Activated CD8-positive, alpha-beta memory T cell treated with anti-CD3 and anti-CD28 coated beads for 36 hours (primary cell): Measurements from ENCODE around the gene TNNC1. TPM values are rescaled to one million over a fixed set of nuclear protein-coding genes. Genes with fewer than 3 reads are reported as not detected.

Experiments used
- CTCF ChIA-PET: fragments of 350-600 bp; sonication (Branson Sonifier 250); formaldehyde crosslinking; loops from one replicate; lab custom pipeline; 2021; ENCODE audit warnings: antibody characterized with exemption; lab: Charles Lee
- POLR2A ChIA-PET: fragments of 350-600 bp; sonication (Branson Sonifier 250); formaldehyde crosslinking; loops from one replicate; lab custom pipeline; 2021; ENCODE audit warnings: antibody characterized with exemption; lab: Charles Lee
- total RNA-seq, 2 experiments: library from RNA; stranded (reverse); gene quantifications; one replicate each; pipeline ENCODE4 v1.2.3, GENCODE V29; 2021

TNNC1 gene
- total RNA-seq, 2 experiments from 2014 or later = 1.3 to 2.1 TPM

DNA sequence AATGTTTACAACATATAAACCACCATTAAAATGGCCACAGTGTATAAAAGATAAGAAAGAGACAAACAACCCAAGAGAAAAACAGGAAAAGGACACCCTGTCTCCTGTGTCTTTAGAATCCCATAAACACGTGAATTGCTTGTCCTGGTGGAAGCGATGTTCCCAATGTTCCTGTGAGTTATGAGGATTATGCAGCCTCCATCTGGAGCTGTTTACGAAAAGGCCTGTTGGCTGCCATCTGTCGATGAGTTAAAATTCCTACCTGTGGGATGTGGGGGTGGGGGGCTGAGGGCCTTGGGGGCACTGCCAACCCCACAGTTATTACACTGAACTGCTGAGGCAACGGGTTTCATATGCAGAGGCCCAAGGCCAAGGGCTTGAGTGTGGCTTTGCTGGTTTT is 15.2 kb upstream of the TNNC1 start:
- ChIA-PET POLR2A (no interaction called here), CTCF (interaction anchor here (1.5 kb wide), 1 partner anchor 14 kb away, joined by 3 read pairs; no protein-coding TSS in a partner anchor)

DNA sequence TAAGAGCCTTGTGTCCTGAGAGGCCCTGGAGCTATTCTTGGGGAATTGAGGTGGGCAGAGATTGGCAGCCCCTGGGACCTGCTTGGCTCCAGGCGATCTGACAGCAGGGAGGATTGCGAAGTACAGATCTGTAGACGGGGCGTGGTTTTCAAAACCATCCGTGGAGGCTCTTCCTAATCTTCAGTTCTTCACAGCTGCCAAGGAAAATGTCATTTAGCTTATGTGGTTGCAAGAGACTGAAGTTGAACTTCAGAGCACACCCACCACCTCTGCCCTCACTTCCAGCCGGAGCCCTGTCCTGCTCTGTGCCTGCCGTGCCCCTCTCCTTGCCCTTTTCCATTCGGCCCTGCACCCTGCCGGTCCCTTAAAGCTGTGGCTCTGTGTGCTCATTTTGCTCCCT is 14.5 kb upstream of the TNNC1 start:
- ChIA-PET POLR2A (no interaction called here), CTCF (interaction anchor here (1.5 kb wide), 1 partner anchor 14 kb away, joined by 3 read pairs; no protein-coding TSS in a partner anchor)

DNA sequence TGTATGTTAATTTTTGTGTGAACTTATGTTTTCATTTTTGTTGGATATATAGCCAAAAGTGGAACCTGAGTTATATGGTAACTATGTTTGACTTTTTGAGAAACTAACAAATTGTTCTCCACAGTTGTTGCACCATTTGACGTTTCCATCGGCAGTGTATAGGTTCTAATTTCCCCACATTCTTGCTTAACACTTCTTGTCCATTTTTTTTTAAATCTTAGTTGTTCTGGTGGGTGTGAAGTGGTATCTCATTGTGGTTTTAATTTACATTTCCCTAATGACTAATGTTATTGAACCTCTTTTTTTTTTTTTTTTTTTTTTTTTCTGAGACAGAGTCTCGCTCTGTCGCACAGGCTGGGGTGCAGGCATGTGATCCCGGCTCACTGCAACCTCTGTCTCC is 9.6 kb upstream of the TNNC1 start:
- ChIA-PET POLR2A (no interaction called here), CTCF (interaction anchor here (0.8 kb wide), 1 partner anchor 395 kb away, joined by 4 read pairs; no protein-coding TSS in a partner anchor)

DNA sequence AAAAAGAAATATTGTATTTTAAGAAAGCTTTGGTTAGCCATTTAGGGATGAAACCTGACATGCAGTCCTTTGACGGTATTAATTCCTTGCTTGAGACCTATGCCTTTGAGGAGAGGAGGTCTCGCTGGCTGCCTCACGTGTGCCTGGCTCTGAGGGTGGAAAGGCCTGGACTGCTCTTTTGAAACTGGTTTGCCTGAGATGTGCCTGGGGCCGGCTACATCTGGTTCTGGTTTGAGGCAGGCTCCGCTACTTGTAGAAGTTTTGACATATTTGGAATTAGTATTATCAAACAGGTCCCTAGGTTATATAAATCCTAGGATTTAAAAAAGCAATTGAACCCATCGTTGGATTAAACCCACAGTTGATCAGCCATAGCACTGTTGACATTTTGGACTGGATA is 8.0 kb upstream of the TNNC1 start:
- CTCF ChIA-PET = no interaction called here
- POLR2A ChIA-PET = no interaction called here

DNA sequence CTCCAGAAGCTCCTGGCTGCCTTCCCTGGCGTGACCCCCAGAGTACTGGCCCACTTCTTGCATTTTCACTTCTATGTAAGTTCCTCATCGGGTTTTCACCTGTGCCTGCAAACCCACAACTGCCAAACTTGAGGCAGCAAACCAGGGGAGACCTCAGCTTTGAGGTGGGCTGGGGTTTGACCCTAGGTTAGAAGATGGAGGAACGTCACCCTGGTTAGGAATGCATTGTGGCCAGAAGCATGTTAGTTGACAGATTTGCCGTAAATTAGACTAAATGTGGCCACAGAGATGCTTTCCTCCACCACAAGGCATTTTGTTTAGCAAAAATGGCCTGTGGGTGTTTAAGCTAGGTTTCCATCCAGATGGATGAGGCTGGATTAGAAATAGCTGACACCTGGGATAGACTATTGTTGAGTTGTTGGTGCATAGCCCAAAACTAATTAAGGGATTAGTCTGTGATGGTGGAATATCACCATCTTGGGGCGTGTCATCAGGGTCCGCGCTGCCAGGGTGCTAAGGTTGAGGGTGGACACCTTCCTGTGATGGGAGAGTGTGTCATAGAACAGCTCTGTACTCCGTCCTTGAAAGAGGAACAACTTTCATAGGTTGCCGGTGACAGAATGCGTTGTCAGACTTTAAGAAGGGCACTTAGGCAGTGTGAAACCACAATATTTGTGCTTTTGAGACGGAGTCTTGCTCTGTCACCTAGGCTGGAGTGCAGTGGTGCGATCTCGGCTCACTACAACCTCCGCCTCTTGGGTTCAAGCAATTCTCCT is 5.1 kb upstream of the TNNC1 start:
- ChIA-PET POLR2A (no interaction called here), CTCF (interaction anchor here (1.2 to 3.8 kb wide), 4 partner anchors 12 to 77 kb away, joined by 3 to 24 read pairs (median 6); partner anchors contain the start of genes SEMA3G and UQCC5)

DNA sequence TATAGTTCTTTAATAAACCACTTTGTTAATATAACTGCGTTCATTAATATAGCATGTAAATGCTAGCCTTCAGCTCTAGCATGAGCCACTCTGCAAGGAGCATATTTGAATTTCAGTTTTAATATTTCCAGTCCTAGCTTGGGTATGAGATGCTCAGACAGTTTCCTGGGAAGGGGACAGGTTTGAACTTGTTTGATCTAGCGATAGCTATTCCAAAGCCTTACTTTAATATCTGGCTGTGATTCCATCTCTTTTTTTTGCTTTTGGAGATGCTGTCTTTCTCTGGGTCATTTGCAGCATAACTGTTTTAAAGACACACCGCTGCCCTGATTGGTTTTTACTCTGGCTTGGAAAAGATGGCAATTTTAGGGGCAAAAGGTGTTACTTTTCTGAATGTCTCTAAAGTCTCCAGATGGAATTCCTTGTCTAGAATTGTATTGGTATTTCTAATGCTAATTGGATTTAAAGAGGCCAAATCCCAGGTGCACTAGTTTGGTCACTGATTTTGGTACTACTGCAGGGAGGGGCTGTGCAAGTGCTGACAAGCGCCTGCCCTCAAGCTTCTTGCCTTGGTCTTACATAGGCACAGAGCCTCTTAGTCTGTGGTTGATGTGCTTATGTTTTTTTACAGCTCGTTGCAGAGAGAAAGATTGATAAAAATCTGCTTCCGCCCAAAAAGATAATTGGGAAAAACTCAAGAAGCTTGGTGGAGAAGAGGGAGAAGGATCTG is 4.4 kb upstream of the TNNC1 start:
- ChIA-PET POLR2A (no interaction called here), CTCF (interaction anchor here (1.0 to 3.8 kb wide), 5 partner anchors 11 to 227 kb away, joined by 3 to 24 read pairs (median 4); partner anchors contain the start of genes SEMA3G and UQCC5)

DNA sequence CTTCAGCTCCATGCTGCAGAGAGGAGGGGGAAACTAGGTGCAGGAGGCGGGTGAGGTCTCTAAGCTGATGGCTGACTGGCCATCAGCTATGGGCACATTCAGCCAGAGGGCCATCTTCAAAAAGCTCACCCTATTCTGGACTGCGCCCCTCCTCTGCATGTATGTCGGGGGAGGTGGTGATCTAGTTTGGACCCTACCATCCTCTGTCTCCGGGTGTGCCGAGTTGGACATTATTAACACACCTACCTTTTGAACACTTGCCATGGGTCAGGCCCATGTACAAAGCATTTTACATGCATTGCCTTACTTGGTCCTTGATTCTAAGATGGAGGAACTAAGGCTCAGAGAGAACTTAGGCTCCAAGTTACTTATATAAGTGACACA is 3.0 kb upstream of the TNNC1 start:
- ChIA-PET CTCF (interaction anchor here (0.5 to 2.5 kb wide), 4 partner anchors 29 to 270 kb away, joined by 3 to 8 read pairs (median 4); no protein-coding TSS in a partner anchor), POLR2A (no interaction called here)

DNA sequence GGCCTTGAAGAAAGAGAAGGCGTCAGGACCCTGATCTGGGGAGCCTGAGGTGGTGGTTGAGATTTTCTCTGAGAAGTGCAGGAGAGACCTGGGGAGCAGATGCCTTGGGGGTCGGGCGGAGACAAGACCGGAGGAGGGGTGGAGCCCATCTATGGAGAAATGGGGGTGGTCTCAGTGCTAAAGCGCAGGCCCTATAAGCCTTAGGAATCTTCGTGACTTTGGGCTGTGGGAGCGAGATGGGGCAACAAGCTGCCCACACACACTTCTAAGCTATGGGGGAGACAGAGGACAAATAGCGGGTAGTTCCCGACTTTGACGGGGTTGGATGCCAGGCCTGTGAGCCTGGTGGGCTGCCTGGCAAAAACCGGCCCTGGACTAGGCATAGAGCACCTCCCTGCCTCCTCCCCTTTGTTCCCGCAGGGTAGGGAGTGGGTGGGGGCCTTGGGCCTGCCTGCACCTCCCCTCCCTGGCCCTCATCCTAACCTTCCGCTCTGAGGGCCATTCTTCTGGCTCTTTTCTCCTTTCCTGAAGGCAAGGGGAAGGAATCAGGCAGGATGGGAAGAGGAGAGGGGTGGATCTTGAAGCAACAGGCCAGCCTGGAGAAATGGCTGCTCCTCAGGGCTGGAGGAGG is 2.4 kb upstream of the TNNC1 start:
- POLR2A ChIA-PET = no interaction called here
- CTCF ChIA-PET = interaction anchor here (1.1 to 1.4 kb wide), 2 partner anchors 44 to 225 kb away, joined by 4 to 10 read pairs; no protein-coding TSS in a partner anchor

DNA sequence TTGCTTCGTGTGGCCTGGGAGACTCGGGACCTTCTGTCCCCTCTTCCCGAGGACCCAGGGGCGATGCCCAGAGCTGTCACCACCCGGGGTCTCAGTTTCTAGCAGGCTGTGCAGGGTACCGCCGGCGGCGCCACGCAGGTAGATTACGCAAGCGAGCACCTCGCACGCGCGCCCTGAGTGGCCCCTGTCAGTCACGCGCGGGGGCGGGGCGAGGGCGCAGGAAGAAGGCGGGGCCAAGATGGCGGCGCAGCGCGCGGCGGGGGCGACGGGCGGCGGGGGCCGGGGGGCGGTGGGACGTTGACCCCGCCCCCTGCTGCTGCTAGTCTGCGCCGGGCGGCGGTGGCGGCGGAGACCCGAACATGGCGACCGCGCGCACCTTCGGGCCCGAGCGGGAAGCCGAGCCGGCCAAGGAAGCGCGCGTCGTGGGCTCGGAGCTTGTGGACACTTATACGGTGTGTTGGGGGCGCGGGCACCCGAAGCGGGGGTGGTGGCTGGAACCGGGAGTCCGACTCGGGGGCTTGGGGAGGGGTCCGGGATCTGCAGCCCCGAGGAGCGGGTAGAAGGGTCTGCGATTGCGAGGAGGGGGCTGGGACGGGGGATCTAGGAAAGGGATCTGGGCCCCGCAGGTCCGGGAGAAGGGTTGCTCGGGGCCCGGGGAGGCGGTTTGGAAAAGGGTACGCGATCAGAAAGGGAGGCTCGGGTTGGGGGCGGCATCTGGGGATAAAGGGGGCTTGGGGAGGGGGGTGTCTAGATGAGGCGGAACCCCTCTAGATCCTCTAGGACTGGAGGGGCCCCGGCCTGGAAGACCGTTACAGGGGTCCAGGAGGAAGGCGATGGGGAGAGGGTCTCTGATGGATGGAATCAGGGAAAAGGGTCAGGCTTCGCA is 1.7 kb upstream of the TNNC1 start, which contains the start of gene NISCH:
Gene NISCH (plus strand): TSS at position 322 of the 886 bp plus-strand sequence. CDS start 38 bp downstream, at position 360.
- POLR2A ChIA-PET = interaction anchor here (0.6 kb wide), 2 partner anchors 136 to 168 kb away, joined by 3 read pairs; partner anchors contain the start of gene GLYCTK
- CTCF ChIA-PET = interaction anchor here (1.1 kb wide), 1 partner anchor 43 kb away, joined by 10 read pairs; no protein-coding TSS in a partner anchor

DNA sequence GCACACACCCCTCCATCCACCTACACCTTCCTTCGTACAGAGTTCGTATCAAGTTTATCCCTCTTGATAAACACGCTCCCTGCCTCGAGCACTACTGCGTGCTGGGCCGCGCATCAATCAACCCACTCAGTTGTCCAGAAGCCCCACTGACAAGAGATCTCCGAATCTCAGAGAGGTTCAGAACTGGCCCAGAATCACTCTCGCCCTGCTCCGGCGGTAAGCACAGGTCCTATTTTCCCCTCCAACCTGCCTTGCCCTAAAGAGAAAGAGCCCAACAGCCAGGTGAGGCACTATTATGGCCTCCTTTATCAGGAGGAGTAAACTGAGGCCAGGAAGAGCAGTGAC is 1.1 kb upstream of the TNNC1 start:
- POLR2A ChIA-PET = interaction anchor here (0.6 kb wide), 2 partner anchors 136 to 167 kb away, joined by 3 read pairs; partner anchors contain the start of gene GLYCTK

DNA sequence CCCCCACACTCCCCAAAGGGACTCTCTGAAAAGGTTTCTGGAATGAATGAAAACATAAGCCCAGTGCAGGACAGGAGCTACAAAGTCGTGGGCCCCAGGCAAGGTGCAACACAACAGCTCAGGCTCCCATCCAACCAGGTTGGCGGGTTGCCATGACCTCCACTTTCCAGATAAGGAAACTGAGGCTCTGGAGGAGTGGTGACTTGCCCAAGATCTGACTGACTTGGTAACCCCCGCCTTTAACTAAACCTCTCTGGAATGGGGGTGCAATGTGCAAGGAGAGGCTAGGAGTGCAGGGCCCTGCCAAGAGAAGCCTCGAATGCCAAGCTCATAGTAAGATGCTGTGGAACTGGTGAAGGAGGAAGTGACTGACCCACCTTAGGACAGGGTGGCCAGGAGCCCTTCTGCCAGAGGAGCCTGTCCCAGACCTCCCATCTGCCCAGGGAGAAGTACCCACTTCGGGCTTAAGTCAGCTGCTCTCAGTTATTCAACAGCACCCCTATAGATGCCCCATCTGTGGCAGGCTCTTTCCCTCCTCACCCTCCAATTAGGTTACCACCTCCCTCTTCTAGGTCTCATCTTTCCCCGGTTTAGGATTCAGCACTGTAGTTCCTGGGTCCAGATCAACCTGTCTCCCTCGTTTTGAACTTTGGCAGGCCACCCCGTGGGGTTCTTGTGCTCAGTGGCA is 553 bp upstream of the TNNC1 start:
- ChIA-PET CTCF (interaction anchor here (0.8 to 2.1 kb wide), 5 partner anchors 9 to 42 kb away, joined by 3 to 9 read pairs (median 5); partner anchors contain the start of gene SEMA3G), POLR2A (interaction anchor here (0.6 kb wide), 1 partner anchor 135 kb away, joined by 3 read pairs; no protein-coding TSS in a partner anchor)

More for the DNA sequence above, 1.1 kb upstream of the TNNC1 start:
- CTCF ChIA-PET = interaction anchor here (1.1 to 2.1 kb wide), 4 partner anchors 9 to 43 kb away, joined by 4 to 10 read pairs (median 8); partner anchors contain the start of gene SEMA3G

DNA sequence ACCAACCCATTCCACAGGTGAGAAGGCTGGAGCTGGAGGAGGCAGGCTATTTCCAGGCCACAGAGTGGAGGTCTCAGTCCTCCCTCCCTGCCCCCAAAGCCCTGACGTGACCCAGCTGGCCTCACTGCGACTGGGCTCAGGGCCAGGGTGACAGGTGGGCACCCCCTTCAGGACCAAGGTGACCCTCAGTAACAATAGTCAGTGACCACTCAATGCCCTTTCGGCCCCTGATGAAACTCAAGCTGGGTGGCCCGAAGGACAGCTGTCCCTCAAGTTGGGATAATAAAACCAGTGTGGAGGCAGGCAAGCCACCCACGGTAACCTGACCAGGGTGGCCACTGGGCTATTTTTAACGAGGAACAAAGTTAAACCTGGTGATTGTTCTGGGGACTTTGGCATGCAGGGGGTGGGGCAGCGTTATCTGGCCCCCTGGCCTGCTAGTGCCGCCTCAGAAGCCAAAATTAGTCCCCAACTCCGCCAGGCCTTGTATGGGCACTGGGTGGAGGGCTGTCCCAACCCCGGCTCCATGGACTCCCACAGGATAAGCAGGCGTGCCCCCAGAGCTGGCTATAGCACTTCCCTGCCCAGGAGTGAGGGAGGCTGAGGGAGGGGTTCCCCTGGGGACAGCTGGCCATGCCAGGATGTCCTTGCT is 1.1 kb downstream of the TNNC1 start:
- CTCF ChIA-PET = interaction anchor here (2.1 kb wide), 1 partner anchor 24 kb away, joined by 9 read pairs; no protein-coding TSS in a partner anchor
- POLR2A ChIA-PET = no interaction called here

DNA sequence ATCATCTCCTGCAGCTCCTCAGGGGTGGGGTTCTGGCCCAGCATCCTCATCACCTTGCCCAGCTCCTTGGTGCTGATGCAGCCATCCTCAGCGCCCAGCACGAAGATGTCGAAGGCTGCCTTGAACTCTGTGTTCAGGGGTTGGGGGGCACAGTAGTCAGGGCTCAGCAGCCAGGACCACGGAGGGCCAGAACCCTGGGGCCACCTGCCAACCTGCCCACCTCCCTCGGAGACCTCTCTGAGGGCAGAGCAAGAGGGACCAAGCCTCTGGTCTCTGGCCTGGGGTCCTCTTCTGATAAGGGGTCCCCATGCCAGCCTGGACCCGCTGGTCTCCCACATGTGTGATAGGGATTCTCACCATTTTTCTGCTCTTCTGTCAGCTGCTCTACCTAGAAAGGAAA is 1.7 kb downstream of the TNNC1 start:
- POLR2A ChIA-PET = no interaction called here
- CTCF ChIA-PET = no interaction called here

DNA sequence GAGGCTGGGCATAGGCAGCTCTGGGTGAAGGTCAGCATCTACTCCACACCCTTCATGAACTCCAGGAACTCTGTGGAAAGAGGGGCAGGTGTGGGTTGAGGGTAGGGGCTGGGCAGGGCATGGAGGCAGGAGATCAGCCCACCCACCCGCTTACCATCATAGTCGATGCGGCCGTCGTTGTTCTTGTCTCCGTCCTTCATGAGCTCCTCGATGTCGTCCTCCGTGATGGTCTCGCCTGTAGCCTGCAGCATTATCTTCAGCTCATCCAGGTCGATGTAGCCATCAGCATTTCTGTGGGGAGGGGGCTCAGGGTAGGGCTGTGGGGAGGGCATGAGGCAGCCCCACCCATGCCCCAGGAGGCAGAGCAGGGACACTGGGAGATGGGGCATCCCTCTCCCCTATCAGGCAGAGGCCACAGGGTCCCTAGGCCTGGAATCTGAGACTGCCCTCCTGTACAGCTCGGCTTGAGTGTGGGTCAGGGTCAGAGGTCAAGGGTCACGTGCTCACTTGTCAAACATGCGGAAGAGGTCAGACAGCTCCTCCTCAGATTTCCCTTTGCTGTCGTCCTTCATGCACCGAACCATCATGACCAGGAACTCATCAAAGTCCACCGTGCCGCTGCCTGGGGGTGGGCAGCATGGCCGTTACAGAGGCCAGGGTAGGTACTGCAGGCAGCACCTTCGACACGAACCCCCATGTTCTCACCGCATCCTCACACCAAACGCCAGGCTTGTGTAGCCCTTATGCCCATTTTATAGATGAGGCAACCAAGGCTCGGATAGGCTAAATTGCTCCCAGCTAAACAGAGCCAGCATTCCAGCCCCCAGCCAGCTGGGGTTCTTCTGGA is 2.4 kb downstream of the TNNC1 start:
- ChIA-PET CTCF (no interaction called here), POLR2A (no interaction called here)

DNA sequence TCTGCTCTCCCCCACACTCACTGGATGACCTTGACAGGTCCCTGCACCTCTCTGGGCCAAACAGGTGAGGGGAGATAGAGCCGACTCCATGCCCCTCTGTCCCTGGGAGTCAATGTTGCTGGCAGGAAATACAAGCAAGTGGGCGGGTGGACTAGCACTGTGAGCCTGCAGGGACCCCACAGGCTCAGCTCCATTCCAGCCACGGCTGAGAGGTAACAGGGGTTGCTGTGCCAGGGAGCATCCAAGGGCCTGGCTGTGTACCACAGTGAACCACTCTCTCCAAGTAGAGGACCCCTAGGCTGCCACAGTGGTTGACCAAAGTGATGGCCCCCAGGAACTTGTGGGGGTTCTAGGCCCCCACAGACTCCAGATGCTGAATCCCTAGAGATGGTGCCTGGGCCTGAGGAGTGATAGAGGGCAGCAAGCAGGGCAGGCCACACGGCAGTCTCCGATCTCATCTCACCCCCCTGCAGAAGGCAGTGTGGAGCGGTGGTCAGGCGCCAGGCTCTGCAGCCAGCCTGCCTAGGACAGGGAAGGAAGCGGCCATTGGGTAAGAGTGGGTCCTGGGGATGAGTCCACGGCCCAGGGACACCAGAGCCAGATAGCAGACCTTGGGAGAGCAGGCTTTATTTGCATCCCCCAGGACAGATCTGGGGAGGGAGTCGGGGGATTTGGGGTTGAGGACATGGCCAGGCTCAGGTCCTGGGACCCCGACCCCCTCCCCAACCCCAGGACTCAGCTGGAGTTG is 3.2 kb downstream of the TNNC1 start:
- POLR2A ChIA-PET = interaction anchor here (0.5 kb wide), 1 partner anchor 329 kb away, joined by 3 read pairs; no protein-coding TSS in a partner anchor
- CTCF ChIA-PET = no interaction called here
